K562 (cell line): ENCODE data around the gene HDAC1. TPM values are rescaled to one million over a fixed set of nuclear protein-coding genes. Genes with fewer than 3 reads are reported as not detected.

Experiments
- CUX1 ChIP-seq: fragments of 200-800 bp; sonication (Bioruptor generic); IDR thresholded peaks from 2 replicates; pipeline ENCODE4 v1.6.1; 2016; ENCODE audit warnings: missing genetic modification characterization, missing compliant biosample characterization
- DACH1 ChIP-seq: fragments of 450-650 bp; IDR thresholded peaks from 2 replicates; pipeline ENCODE4 v1.6.1; 2018; ENCODE audit not compliant: partially characterized antibody
- ILK ChIP-seq: fragments of 450-650 bp; IDR thresholded peaks from 2 replicates; pipeline ENCODE4 v1.6.1; 2016; ENCODE audit warnings: missing genetic modification characterization, low read depth, mild to moderate bottlenecking, missing compliant biosample characterization, moderate library complexity, borderline replicate concordance
- MXI1 ChIP-seq: IDR thresholded peaks from 2 replicates; pipeline ENCODE4 v1.6.1; 2011; ENCODE audit warnings: low read depth, mild to moderate bottlenecking, improper control_type of control experiment, low read length
- NFATC3 ChIP-seq: fragments of 450-650 bp; IDR thresholded peaks from 2 replicates; pipeline ENCODE4 v1.6.1; 2017; ENCODE audit warnings: mild to moderate bottlenecking
- POLR2AphosphoS2 ChIP-seq: IDR thresholded peaks from 2 replicates; pipeline ENCODE4 v1.6.1; 2012; ENCODE audit warnings: low read length, improper control_type of control experiment
- RBM14 ChIP-seq: fragments of 200-400 bp; formaldehyde crosslinking; IDR thresholded peaks from 2 replicates; pipeline ENCODE4 v1.6.1; 2018; ENCODE audit warnings: low read depth, mild to moderate bottlenecking, low read length, moderate library complexity, borderline replicate concordance; ENCODE audit not compliant: insufficient read depth
- RBM15 ChIP-seq: fragments of 200-400 bp; formaldehyde crosslinking; IDR thresholded peaks from 2 replicates; pipeline ENCODE4 v1.6.1; 2018; ENCODE audit warnings: mild to moderate bottlenecking, low read length, moderate library complexity; ENCODE audit not compliant: insufficient read depth
- SLC30A9 ChIP-seq: fragments of 250-450 bp; sonication (Bioruptor Pico); IDR thresholded peaks from 2 replicates; pipeline ENCODE4 v1.8.0; 2022; ENCODE audit warnings: mild to moderate bottlenecking, moderate library complexity
- STAT6 ChIP-seq: sonication (generic); formaldehyde crosslinking; IDR thresholded peaks from 2 replicates; pipeline ENCODE4 v1.8.1; 2023; ENCODE audit warnings: mild to moderate bottlenecking, missing genetic modification reagents
- U2AF1 ChIP-seq: fragments of 200-400 bp; formaldehyde crosslinking; optimal IDR thresholded peaks from 2 replicates; pipeline ENCODE3; 2017; ENCODE audit warnings: mild to moderate bottlenecking, low read depth, low read length, moderate library complexity
- ZBTB11 ChIP-seq, 3 experiments: fragments of 200-800 bp in 1 of 3; fragments of 250-450 bp in 1 of 3; fragments of 450-650 bp in 1 of 3; sonication (Bioruptor Pico) in 1 of 3; sonication (Bioruptor generic) in 1 of 3; formaldehyde crosslinking in 1 of 3; IDR thresholded peaks; 2 replicates each; pipeline versions ENCODE4 v1.6.1 to v1.8.0; 2016 to 2022; ENCODE audit warnings: mild to moderate bottlenecking in 2 of 3, missing genetic modification characterization in 2 of 3, missing compliant biosample characterization in 1 of 3, moderate library complexity in 1 of 3
- ZNF140 ChIP-seq: fragments of 250-450 bp; sonication (Bioruptor Pico); IDR thresholded peaks from 2 replicates; pipeline ENCODE4 v1.8.0; 2021; ENCODE audit warnings: moderate library complexity, mild to moderate bottlenecking, inconsistent platforms
- ZNF77 ChIP-seq: fragments of 250-450 bp; sonication (Bioruptor Pico); IDR thresholded peaks from 2 replicates; pipeline ENCODE4 v1.5.0; 2020
- ZNF830 ChIP-seq: fragments of 250-450 bp; sonication (Bioruptor Pico); IDR thresholded peaks from 2 replicates; pipeline ENCODE4 v1.5.0; 2021; ENCODE audit warnings: mild to moderate bottlenecking
- polyA plus RNA-seq, 8 experiments: library from polyadenylated mRNA; depleted of rRNA in 4 of 8; stranded (reverse) in 5 of 8; unstranded in 3 of 8; fragments of >200 nt; fragmentation: Nextera tagmentation in 2 of 8; fragmentation: Illumina TruSeq in 1 of 8; extraction: Ambion mirVana in 2 of 8; extraction: Trizol in 1 of 8; gene quantifications; 2 replicates each; pipeline versions ENCODE4 v1.2.1 to v1.2.3, GENCODE V29; 2011 to 2014; ENCODE audit warnings: inconsistent platforms in 1 of 8, missing spikeins in 1 of 8
- total RNA-seq, 7 experiments: library from RNA; depleted of rRNA in 6 of 7; stranded (reverse); fragments of >200 nt in 6 of 7; fragmentation: Illumina TruSeq in 2 of 7; extraction: Trizol in 2 of 7; gene quantifications; 2 replicates each; pipeline versions ENCODE4 v1.2.1 to v1.2.3, GENCODE V29; 2011 to 2021; ENCODE audit warnings: low replicate concordance in 1 of 7

The HDAC1 gene
- total and polyA plus RNA-seq, 9 of the 15 experiments (the other 6 are each of a cell fraction or from before 2014, with no cell fraction given), result 169 to 384 (median 193) TPM

GRCh38 chr1:32335790-32336590 lies 44.1 kb downstream of the HDAC1 start, which contains the start of gene MARCKSL1 (continued):
- peak; percentile 39 for TF ChIP-seq U2AF1
- TF ChIP-seq DACH1, result no peak
- no peak for TF ChIP-seq NFATC3
- TF ChIP-seq CUX1, result no peak
- no peak for TF ChIP-seq POLR2AphosphoS2
- TF ChIP-seq MXI1, result no peak
- no peak for TF ChIP-seq RBM15
- TF ChIP-seq ZBTB11 (CRISPR knock-in tag; IDR thresholded peaks at IDR 0.05), result 0 out of 6 replicates have a peak, but pooled peaks of 1 of the 3 experiments have one; percentile 44
- no peak for TF ChIP-seq ZNF140 (CRISPR knock-in tag)
- TF ChIP-seq ZNF77 (CRISPR knock-in tag), result no peak
- TF ChIP-seq SLC30A9 (CRISPR knock-in tag), result no peak
- no peak for TF ChIP-seq ZNF830 (CRISPR knock-in tag)
- TF ChIP-seq STAT6, result 0 out of 2 replicates have a peak, but pooled peaks have one; percentile 46
- TF ChIP-seq RBM14, result no peak
- TF ChIP-seq ILK (tag), result no peak
